H9 (cell line): ENCODE results near the gene LARGE1. TPM values are rescaled to one million over a fixed set of nuclear protein-coding genes. Genes with fewer than 3 reads are reported as not detected.

Experiments used
- DNase-seq: peaks from one replicate; pipeline ENCODE4 v3.0.0-alpha.2; 2017
- H2AFZ ChIP-seq: one replicate; pipeline ENCODE4 v1.6.1; 2013; ENCODE audit warnings: mild to moderate bottlenecking, low read length, control low read depth, moderate library complexity
- H2AK5ac ChIP-seq: 2 replicates; pipeline ENCODE4 v1.6.1; 2013; ENCODE audit warnings: low read length, control low read depth, mixed read lengths; ENCODE audit not compliant: insufficient read length
- H2BK120ac ChIP-seq: one replicate; pipeline ENCODE4 v1.6.1; 2013; ENCODE audit warnings: low read depth, mild to moderate bottlenecking, low read length, control low read depth, inconsistent platforms; ENCODE audit not compliant: poor library complexity, severe bottlenecking
- H2BK12ac ChIP-seq: 2 replicates; pipeline ENCODE4 v1.6.1; 2013; ENCODE audit warnings: low read length, control low read depth, mixed read lengths, low read depth; ENCODE audit not compliant: insufficient read length
- H2BK15ac ChIP-seq: 2 replicates; pipeline ENCODE4 v1.6.1; 2013; ENCODE audit warnings: low read depth, low read length, control low read depth
- H2BK20ac ChIP-seq: one replicate; pipeline ENCODE4 v1.6.1; 2013; ENCODE audit warnings: low read depth, mild to moderate bottlenecking, low read length, control low read depth, inconsistent platforms; ENCODE audit not compliant: poor library complexity, severe bottlenecking
- H2BK5ac ChIP-seq: 2 replicates; pipeline ENCODE4 v1.6.1; 2013; ENCODE audit warnings: low read length, control low read depth, mixed read lengths; ENCODE audit not compliant: insufficient read length
- H3K14ac ChIP-seq: 2 replicates; pipeline ENCODE4 v1.6.1; 2013; ENCODE audit warnings: low read length, control low read depth; ENCODE audit not compliant: insufficient read depth
- H3K18ac ChIP-seq: 2 replicates; pipeline ENCODE4 v1.6.1; 2013; ENCODE audit warnings: low read depth, mild to moderate bottlenecking, mixed read lengths, low read length, control low read depth; ENCODE audit not compliant: insufficient read length
- H3K23ac ChIP-seq: 2 replicates; pipeline ENCODE4 v1.6.1; 2013; ENCODE audit warnings: low read length, control low read depth, mixed read lengths, low read depth; ENCODE audit not compliant: insufficient read length
- H3K23me2 ChIP-seq: 2 replicates; pipeline ENCODE4 v1.6.1; 2013; ENCODE audit warnings: low read depth, mild to moderate bottlenecking, mixed read lengths, low read length, control low read depth; ENCODE audit not compliant: insufficient read length, poor library complexity, severe bottlenecking
- H3K27ac ChIP-seq: 2 replicates; pipeline ENCODE4 v1.5.1; 2013; ENCODE audit warnings: low read length, control low read depth, mixed read lengths, low read depth; ENCODE audit not compliant: insufficient read length
- H3K27me3 ChIP-seq: 2 replicates; pipeline ENCODE4 v1.6.1; 2013; ENCODE audit warnings: low read length, control low read depth, inconsistent platforms; ENCODE audit not compliant: insufficient read depth
- H3K4ac ChIP-seq: 2 replicates; pipeline ENCODE4 v1.6.1; 2013; ENCODE audit warnings: low read depth, mild to moderate bottlenecking, control low read depth, inconsistent platforms, low read length, moderate library complexity
- H3K4me1 ChIP-seq: 2 replicates; pipeline ENCODE4 v1.6.1; 2013; ENCODE audit warnings: low read length, control low read depth, inconsistent platforms; ENCODE audit not compliant: insufficient read depth
- H3K4me2 ChIP-seq: 2 replicates; pipeline ENCODE4 v1.6.1; 2013; ENCODE audit warnings: low read length, control low read depth, mixed read lengths; ENCODE audit not compliant: insufficient read length, insufficient read depth
- H3K56ac ChIP-seq: 2 replicates; pipeline ENCODE4 v1.6.1; 2013; ENCODE audit warnings: low read depth, mild to moderate bottlenecking, mixed read lengths, low read length, control low read depth; ENCODE audit not compliant: insufficient read length
- H3K79me1 ChIP-seq: 2 replicates; pipeline ENCODE4 v1.6.1; 2013; ENCODE audit warnings: low read depth, mild to moderate bottlenecking, moderate library complexity, low read length, control low read depth, inconsistent platforms; ENCODE audit not compliant: insufficient read depth, poor library complexity, severe bottlenecking
- H3K79me2 ChIP-seq: 2 replicates; pipeline ENCODE4 v1.6.1; 2013; ENCODE audit warnings: low read length, control low read depth, inconsistent platforms; ENCODE audit not compliant: insufficient read depth
- H3K9ac ChIP-seq: 2 replicates; pipeline ENCODE4 v1.6.1; 2013; ENCODE audit warnings: low read length, control low read depth, mixed read lengths; ENCODE audit not compliant: insufficient read length; ENCODE audit errors: extremely low read depth
- H3K9me3 ChIP-seq: one replicate; pipeline ENCODE4 v1.6.1; 2013; ENCODE audit warnings: low read depth, low read length, inconsistent platforms; ENCODE audit not compliant: control insufficient read depth
- H3T11ph ChIP-seq: one replicate; pipeline ENCODE4 v1.6.1; 2013; ENCODE audit warnings: mild to moderate bottlenecking, low read length, control low read depth, inconsistent platforms
- H4K20me1 ChIP-seq: one replicate; pipeline ENCODE4 v1.6.1; 2013; ENCODE audit not compliant: control insufficient read depth, insufficient read length, insufficient read depth
- H4K5ac ChIP-seq: 2 replicates; pipeline ENCODE4 v1.6.1; 2013; ENCODE audit warnings: low read depth, mild to moderate bottlenecking, mixed read lengths, low read length, control low read depth; ENCODE audit not compliant: insufficient read length
- H4K8ac ChIP-seq: replicated peaks from 2 replicates; pipeline ENCODE4 v1.6.1; 2013; ENCODE audit warnings: low read length, control low read depth, mixed read lengths, low read depth; ENCODE audit not compliant: insufficient read length
- H4K91ac ChIP-seq: 2 replicates; pipeline ENCODE4 v1.6.1; 2013; ENCODE audit warnings: low read depth, mild to moderate bottlenecking, moderate library complexity, mixed read lengths, low read length, control low read depth; ENCODE audit not compliant: insufficient read length
- H3K27ac Mint-ChIP-seq, 3 experiments: 2 replicates in 2 of 3; 3 replicates in 1 of 3; pipeline ENCODE4 v1.8.0; 2020 to 2021; ENCODE audit warnings: mixed read lengths in 3 of 3, mild to moderate bottlenecking in 1 of 3, moderate library complexity in 1 of 3
- H3K27me3 Mint-ChIP-seq: 2 replicates; pipeline ENCODE4 v1.8.0; 2021; ENCODE audit warnings: low read depth, mild to moderate bottlenecking, moderate library complexity, mixed read lengths
- H3K36me3 Mint-ChIP-seq, 3 experiments: 2 replicates in 2 of 3; 3 replicates in 1 of 3; pipeline ENCODE4 v1.8.0; 2020 to 2021; ENCODE audit warnings: low read depth in 3 of 3, mixed read lengths in 3 of 3; ENCODE audit not compliant: insufficient read depth in 1 of 3
- H3K4me1 Mint-ChIP-seq, 2 experiments: 2 replicates each; pipeline ENCODE4 v1.8.0; 2020; ENCODE audit warnings: mixed read lengths in 2 of 2
- H3K4me3 Mint-ChIP-seq, 2 experiments: 2 replicates in 1 of 2; 3 replicates in 1 of 2; pipeline ENCODE4 v1.8.0; 2020 to 2021; ENCODE audit warnings: mild to moderate bottlenecking in 2 of 2, mixed read lengths in 2 of 2, moderate library complexity in 1 of 2
- H3K9me3 Mint-ChIP-seq, 2 experiments: 2 replicates in 1 of 2; 3 replicates in 1 of 2; pipeline ENCODE4 v1.8.0; 2020; ENCODE audit warnings: mild to moderate bottlenecking in 2 of 2, mixed read lengths in 2 of 2, moderate library complexity in 1 of 2
- WGBS: extraction: QIAGEN DNeasy Blood & Tissue Kit; methylation state at CpG from one replicate; pipeline ENCODE4 v1.1.7; 2013; ENCODE audit warnings: missing lambda C conversion rate, low lambda C conversion rate, mixed read lengths; ENCODE audit not compliant: insufficient read length; ENCODE audit errors: extremely low coverage; 5-methylcytosine and 5-hydroxymethylcytosine counted together
- total RNA-seq: library from RNA; stranded (reverse); gene quantifications from 2 replicates; pipeline ENCODE4 v1.2.1, GENCODE V29; 2021
- TF ChIP-seq, protein P1 (sequence below): fragments of 200-600 bp; sonication (generic); conservative IDR thresholded peaks from 3 replicates; pipeline ENCODE4 v1.8.0; 2021; ENCODE audit warnings: antibody characterized with exemption, mild to moderate bottlenecking

The LARGE1 gene
- total RNA-seq, 1 experiment from 2014 or later, result 43.5 TPM

DNA sequence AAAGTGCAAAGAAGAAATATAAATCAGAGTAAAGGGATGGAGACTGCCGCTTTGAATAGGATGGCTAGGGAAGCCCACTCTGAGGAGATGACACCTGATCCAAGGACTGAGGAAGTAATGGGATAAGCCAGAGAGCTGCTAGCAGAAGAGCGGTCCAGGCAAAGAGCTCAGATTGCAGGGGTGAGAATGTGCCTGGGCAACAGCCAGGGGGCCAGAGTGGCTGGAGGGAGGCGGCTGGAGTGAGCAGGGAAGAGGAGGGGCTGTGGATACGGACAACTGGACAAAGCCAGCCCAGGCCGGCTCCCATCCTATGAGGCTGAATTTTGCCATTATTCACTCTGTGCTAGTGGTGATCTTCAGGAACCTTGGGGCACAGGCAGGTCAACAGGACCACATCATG, 501.8 kb downstream of the LARGE1 start:
- H4K20me1 ChIP-seq, result no peaks in the 10 kb centered on the region
- Mint-ChIP-seq H3K4me3 (no peak overlapping the region), H3K4me1 (0 out of 4 replicates have a peak, but pooled peaks cover 2 to 3% of the 10 kb centered on the region in 2 experiments), H3K36me3 (peaks cover 13 to 19% (median 19%) of the 10 kb centered on the region in 3 experiments), H3K27ac (no peak overlapping the region; a peak in 1 of 7 replicates), H3K9me3 (peaks cover 6% of the 10 kb centered on the region in 2 experiments; a peak in 4 of 5 replicates), H3K27me3 (peaks cover 1% of the 10 kb centered on the region; the same call in 1 of the 2 replicates)
- H3K56ac ChIP-seq, result no peak overlapping the region
- no peak overlapping the region for H2BK20ac ChIP-seq
- no peaks in the 10 kb centered on the region for H3K23me2 ChIP-seq
- TF ChIP-seq, protein P1, sequence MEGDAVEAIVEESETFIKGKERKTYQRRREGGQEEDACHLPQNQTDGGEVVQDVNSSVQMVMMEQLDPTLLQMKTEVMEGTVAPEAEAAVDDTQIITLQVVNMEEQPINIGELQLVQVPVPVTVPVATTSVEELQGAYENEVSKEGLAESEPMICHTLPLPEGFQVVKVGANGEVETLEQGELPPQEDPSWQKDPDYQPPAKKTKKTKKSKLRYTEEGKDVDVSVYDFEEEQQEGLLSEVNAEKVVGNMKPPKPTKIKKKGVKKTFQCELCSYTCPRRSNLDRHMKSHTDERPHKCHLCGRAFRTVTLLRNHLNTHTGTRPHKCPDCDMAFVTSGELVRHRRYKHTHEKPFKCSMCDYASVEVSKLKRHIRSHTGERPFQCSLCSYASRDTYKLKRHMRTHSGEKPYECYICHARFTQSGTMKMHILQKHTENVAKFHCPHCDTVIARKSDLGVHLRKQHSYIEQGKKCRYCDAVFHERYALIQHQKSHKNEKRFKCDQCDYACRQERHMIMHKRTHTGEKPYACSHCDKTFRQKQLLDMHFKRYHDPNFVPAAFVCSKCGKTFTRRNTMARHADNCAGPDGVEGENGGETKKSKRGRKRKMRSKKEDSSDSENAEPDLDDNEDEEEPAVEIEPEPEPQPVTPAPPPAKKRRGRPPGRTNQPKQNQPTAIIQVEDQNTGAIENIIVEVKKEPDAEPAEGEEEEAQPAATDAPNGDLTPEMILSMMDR, result no peak
- no peaks in the 10 kb centered on the region for H3K27me3 ChIP-seq
- H2AK5ac ChIP-seq, result no peak overlapping the region
- no peak overlapping the region for H4K91ac ChIP-seq
- no peak overlapping the region for H3K14ac ChIP-seq
- no peak overlapping the region for H3T11ph ChIP-seq
- H3K23ac ChIP-seq, result no peak overlapping the region
- H3K4me2 ChIP-seq, result no peak overlapping the region
- no peaks in the 10 kb centered on the region for H3K79me1 ChIP-seq
- no peaks in the 10 kb centered on the region for H3K9me3 ChIP-seq
- no peak overlapping the region for H2BK5ac ChIP-seq
- no peak overlapping the region for H2BK12ac ChIP-seq
- no peak overlapping the region for H4K8ac ChIP-seq
- H2AFZ ChIP-seq, result no peak overlapping the region
- no peak for DNase-seq
- no peak overlapping the region for H2BK120ac ChIP-seq
- H3K18ac ChIP-seq, result no peak overlapping the region
- no CpG with 5 or more reads among the region's 5 CpGs for WGBS
- no peak overlapping the region for H3K27ac ChIP-seq
- H3K4me1 ChIP-seq, result no peaks in the 10 kb centered on the region
- H3K4ac ChIP-seq, result no peak overlapping the region
- no peak overlapping the region for H4K5ac ChIP-seq
- H2BK15ac ChIP-seq, result no peak overlapping the region
- no peak overlapping the region for H3K9ac ChIP-seq
- no peaks in the 10 kb centered on the region for H3K79me2 ChIP-seq
